HG03196 (cell line): ENCODE data around the gene SNED1.

Experiments used
- ATAC-seq: cut with Tn5 transposase; IDR thresholded peaks from one replicate; pipeline ENCODE4 v1.9.1; 2021; ENCODE audit not compliant: unreplicated experiment

The SNED1 gene

GRCh38 chr2:241003830-241004564 is 5.6 kb downstream of the SNED1 start:
- no peak for ATAC-seq

GRCh38 chr2:241005569-241005968 is 7.2 kb downstream of the SNED1 start:
- ATAC-seq = no peak

- no peak for ATAC-seq
Observed at GRCh38 chr2:241006412-241006811, 8.0 kb downstream of the SNED1 start.

GRCh38 chr2:241007111-241007510 is 8.7 kb downstream of the SNED1 start:
- no peak for ATAC-seq

- ATAC-seq = no peak
Observed at GRCh38 chr2:241007880-241008710, 9.7 kb downstream of the SNED1 start.

GRCh38 chr2:241008711-241009121 is 10.3 kb downstream of the SNED1 start:
- ATAC-seq = no peak

GRCh38 chr2:241009191-241009590 is 10.8 kb downstream of the SNED1 start:
- no peak for ATAC-seq

GRCh38 chr2:241009601-241010530 is 11.4 kb downstream of the SNED1 start:
- no peak for ATAC-seq

- ATAC-seq = no peak
Observed at GRCh38 chr2:241010531-241011295, 12.3 kb downstream of the SNED1 start.

GRCh38 chr2:241011296-241011600 is 12.8 kb downstream of the SNED1 start:
- no peak for ATAC-seq

GRCh38 chr2:241011751-241012510 is 13.5 kb downstream of the SNED1 start:
- no peak for ATAC-seq

- no peak for ATAC-seq
Observed at GRCh38 chr2:241014224-241014623, 15.8 kb downstream of the SNED1 start.

- ATAC-seq = no peak
Observed at GRCh38 chr2:241014764-241015163, 16.3 kb downstream of the SNED1 start.

GRCh38 chr2:241015439-241015838 is 17.0 kb downstream of the SNED1 start:
- ATAC-seq = no peak

GRCh38 chr2:241017228-241017940 is 19.0 kb downstream of the SNED1 start:
- no peak for ATAC-seq

GRCh38 chr2:241018051-241018891 is 19.9 kb downstream of the SNED1 start:
- no peak for ATAC-seq

GRCh38 chr2:241019441-241020139 is 21.2 kb downstream of the SNED1 start:
- no peak for ATAC-seq

GRCh38 chr2:241020201-241020600 is 21.8 kb downstream of the SNED1 start:
- ATAC-seq = no peak
